GM19035 (cell line): ENCODE data around the gene CTAGE1.
"Not testable (repeated sequence)": the region's sequence is repeated elsewhere in the genome, so short reads cannot be mapped to it uniquely, and the experiment has no call there.

Source experiments
- ATAC-seq: cut with Tn5 transposase; IDR thresholded peaks from one replicate; pipeline ENCODE4 v1.9.1; 2021; ENCODE audit not compliant: unreplicated experiment

The CTAGE1 gene

DNA sequence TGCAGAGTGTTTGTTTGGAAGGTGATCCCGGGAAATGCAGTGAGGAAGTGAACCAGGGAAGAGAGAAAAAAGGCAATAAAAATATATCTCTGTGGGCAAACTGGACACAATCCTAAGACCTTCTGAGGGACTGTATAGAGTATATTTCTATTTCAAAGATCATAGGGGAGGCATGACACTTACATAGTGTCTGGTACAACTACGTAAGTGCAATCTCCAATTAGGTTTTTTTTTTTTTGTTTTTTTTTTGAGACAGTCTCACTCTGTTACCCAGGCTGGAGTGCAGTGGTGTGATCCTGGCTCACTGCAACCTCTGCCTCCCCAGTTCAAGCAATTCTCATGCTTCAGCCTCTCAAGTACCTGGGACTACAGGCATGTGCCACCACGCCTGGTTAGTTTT is 24.6 kb downstream of the CTAGE1 start:
- ATAC-seq: not testable (repeated sequence)

DNA sequence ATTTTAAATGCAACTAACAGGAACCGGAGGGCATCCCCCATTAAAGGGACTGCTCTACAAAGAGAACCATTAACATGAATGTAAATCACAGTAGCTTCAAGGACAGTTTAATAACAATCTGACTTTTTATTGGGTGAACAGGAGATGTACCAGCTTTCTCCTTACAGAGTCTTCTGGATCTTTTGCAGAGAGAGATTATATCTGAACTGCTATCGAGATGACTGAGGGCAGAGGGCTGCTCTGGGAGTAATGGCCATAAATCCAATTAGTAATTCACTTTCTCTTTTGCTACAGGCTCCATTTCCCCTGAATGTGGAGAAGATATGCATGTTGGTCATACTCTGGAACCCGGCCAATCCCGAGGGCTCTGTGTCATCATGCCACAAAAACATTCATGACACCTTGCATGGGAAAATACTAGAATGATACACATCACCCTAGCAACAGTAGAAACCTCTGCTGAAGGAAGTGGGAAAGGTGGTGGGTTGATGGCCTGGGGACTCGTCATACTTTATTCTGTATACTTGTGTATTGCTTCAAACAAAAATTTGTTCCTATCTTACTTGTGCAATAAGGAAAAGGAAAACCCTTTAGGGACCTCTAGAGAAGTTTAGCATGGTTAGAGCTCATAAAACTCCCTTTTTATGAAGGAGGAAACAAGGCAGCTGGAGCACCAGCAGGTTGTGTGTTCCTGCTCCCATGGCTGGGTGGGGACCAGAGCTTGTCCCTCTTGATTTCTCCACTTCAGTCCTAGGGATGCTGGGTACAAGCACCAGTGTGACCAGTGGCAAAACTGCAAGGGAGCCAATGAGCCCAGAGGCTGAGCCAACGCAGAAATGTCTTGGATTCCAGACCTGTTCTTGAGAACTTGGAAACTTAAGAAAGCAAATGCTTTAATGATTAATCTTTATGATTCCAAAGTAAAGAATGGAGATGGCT is 26.0 kb downstream of the CTAGE1 start:
- ATAC-seq: no peak

DNA sequence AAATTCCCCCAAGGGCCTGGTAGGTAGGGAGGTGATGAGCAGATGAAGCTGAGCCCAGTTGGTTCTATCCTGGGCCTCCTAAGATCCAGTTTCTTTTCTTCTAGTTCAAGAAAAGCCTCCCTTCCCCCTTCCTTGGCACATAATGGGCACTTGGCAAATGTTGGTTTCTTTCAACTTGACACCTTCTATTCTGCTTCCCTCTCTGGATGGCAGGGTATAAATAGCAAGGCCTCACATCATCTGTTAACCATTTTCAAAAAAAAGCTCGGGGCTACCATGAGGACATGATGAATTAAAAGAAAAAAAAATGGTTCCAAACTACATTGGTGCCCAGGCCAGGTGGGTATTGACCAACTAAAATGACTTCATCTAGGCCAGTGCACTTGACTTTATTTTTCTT is 29.9 kb downstream of the CTAGE1 start:
- ATAC-seq: no peak

DNA sequence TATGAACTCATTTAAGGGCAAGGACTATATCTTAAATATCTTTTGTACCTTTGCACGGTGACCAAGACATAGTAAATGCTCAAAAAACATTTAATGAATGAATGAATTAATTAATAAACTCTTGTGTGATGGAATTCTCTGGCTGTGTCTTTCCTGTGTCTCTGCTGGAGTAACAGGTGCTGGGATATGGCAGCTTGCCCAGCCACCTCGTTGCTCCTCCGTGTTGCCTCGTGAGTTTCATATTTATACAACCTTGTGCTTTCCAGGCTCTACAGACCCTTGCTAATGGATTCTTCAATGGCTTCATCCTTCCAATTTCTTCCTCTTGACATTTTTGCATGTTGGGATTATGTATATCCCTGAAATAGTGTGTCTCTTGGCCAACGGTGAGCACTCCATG is 30.4 kb downstream of the CTAGE1 start:
- ATAC-seq: no peak

DNA sequence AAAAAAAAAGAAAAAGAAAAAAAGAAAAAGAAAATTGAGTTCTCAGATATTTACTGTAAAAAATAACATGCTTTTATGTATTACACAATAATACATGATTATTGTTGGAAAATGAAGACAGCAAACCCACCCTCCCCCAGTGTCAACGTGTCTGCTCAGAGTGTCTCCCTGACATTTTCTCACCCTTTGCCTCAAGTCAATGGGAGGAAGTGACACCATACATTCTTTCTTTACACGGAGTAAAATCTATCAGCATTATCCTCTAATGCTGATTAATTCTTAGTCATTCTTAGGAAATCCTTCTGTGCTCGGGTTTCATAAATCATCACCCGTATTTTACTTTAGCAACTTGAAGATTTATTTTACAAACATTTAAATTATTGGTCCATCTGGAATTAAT is 32.0 kb downstream of the CTAGE1 start:
- ATAC-seq: no peak

DNA sequence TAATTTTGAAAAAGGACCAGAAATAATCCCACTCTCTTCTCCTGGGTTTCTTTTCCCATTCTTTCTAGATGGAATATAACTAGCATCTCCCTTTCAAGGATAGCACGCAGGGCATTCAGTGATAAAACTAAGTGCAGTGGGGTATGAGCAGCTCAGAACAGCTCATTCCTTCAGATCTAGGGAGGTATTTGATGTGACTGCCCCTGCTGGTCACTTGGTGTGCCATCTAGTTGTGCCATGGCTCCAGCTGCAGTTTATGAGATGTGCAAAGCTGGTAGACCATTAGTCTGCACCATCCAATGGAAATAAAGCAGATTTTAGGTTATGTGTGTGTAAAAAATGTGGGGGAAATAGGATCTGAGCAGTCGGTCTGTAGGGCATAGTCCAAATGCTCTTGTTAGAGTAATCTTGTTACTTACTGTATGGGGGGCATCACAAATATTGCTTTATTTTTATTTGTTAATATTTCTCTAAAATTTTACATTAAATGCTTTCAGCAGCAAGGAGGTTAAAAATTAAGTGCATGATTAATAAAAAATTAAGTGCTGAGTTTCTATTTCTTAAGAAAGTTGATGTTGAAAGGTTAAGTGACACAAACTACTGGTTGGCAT is 38.9 kb downstream of the CTAGE1 start:
- no peak for ATAC-seq

DNA sequence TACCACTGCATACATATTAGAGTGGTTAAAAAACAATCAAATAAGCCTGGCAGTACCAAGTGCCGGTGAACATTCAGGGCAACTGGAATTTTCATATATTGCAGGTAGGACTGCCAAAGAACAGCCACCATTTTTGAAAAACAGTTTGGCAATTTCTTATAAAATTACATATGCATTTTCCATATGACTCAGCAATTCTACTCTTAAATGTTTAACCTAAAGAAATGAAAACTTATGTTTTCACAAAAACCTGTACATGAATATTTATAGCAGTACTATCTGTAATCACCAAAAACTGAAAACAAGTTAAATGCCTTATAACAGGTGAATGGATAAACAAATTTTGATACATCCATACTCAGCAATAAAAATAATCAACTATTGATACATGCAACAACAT is 39.9 kb downstream of the CTAGE1 start:
- no peak for ATAC-seq

DNA sequence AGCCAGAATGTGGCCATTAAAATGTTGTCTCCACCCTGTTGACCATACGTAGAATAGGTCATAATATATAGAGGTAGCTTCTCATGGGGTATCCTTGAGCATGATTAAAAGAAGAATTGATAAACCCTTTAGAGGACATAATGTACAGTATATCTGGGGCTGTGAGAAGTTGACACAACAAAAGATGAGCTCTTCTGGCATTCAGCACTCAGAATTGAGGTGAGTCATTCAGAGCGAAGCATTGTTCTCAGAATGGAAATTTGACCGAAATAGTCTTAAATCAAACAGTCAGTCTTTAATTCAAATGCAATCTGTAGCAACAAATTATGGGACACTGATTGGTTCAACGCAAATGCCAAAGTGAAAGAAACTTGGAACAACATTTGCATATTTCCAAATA is 47.3 kb downstream of the CTAGE1 start:
- ATAC-seq: no peak

DNA sequence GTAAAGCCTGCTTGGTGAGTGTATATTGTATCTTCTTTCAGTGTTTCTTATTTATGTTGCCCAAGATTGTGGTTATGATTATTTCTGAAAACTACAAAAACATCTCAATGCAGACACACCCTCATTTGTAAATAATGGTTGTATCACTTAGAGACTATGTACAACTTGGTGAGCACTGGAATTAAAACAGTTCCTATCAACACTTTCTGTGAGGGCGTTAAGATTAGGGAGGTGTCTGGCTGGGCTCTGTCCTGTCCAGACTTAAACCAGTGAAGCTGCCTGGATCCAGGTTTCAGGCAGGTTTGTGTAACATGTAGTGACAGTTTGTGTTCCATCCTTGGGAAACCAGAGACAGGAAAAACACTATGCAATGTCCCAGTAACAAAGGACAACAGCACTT is 49.7 kb downstream of the CTAGE1 start:
- no peak for ATAC-seq

DNA sequence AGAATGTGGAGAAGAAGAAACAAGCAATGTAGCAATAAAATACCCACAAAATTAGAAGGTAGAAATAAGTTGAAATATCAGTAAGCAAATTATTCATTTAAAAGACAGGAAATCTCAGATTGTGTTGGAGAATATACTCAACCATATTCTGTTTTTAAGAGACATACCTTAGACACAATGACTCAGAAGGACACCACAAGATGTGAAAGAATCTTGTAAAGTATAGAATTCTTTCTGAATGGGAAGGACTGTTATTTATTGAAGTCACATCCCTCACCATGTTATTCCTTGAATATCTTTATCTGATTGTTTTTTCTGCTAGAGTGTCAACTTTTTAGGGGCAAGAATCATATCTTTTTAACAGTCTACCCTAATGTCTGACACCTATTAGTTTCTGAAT is 50.4 kb downstream of the CTAGE1 start:
- ATAC-seq: no peak

DNA sequence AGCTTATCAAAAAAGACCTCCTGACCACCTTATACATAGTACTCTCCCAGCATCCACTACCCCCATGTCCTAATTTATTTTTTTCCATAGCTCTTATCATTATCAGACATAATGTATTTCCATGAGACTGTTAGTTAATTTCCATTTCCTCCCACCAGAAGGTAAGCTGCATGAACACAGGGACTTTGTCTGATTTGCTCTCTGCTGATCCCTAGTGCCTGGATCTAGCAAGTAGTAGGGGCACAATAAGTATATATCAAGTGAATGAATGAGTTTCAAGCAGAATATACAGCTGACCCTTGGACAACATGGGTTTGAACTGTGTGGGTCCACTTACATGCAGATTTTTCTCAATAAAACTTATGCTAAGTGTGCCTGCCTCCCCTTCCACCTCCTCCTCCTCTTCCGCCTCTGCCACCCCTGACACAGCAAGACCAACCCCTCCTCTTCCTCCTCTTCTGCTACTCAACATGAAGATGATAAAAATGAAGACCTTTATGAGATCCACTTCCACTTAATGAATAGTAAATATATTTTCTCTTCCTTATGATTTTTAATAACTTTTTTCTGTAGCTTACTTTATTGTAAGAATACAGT is 53.8 kb downstream of the CTAGE1 start:
- no peak for ATAC-seq
